Melanocyte of skin (primary cell): Measurements from ENCODE around the gene KCNK18. TPM values are rescaled to one million over a fixed set of nuclear protein-coding genes. Genes with fewer than 3 reads are reported as not detected.

ENCODE experiments used
- small RNA-seq, 2 donors: library from RNA; depleted of rRNA; stranded (forward); fragments of <200 nt; gene quantifications; one replicate each; pipeline ENCODE3, GENCODE V24; 2012
- total RNA-seq, 2 donors: library from RNA; depleted of rRNA; stranded (reverse); fragments of >200 nt; gene quantifications; 2 replicates each; pipeline ENCODE4 v1.2.3, GENCODE V29; 2012

The KCNK18 gene
- not detected for total RNA-seq

DNA sequence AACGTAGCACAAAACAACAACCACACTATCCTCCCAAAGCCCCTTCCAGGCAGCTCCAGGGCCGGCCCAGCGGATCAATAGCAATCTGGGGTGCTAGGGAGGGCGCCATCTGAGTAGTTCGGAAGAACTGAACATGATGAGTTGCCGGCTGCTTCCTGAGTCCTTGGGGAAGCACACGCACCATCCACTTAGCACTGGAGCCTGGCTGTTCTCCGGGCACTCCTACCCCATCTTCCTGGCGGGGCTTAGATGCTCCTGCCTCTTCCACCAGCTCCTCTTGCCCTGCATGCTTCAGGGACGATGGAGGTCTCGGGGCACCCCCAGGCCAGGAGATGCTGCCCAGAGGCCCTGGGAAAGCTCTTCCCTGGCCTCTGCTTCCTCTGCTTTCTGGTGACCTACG lies at the start of gene KCNK18:
TSS of gene KCNK18 (plus strand) at position 301 of the 400 bp plus-strand sequence. CDS start at position 301, 0 bp downstream.

DNA sequence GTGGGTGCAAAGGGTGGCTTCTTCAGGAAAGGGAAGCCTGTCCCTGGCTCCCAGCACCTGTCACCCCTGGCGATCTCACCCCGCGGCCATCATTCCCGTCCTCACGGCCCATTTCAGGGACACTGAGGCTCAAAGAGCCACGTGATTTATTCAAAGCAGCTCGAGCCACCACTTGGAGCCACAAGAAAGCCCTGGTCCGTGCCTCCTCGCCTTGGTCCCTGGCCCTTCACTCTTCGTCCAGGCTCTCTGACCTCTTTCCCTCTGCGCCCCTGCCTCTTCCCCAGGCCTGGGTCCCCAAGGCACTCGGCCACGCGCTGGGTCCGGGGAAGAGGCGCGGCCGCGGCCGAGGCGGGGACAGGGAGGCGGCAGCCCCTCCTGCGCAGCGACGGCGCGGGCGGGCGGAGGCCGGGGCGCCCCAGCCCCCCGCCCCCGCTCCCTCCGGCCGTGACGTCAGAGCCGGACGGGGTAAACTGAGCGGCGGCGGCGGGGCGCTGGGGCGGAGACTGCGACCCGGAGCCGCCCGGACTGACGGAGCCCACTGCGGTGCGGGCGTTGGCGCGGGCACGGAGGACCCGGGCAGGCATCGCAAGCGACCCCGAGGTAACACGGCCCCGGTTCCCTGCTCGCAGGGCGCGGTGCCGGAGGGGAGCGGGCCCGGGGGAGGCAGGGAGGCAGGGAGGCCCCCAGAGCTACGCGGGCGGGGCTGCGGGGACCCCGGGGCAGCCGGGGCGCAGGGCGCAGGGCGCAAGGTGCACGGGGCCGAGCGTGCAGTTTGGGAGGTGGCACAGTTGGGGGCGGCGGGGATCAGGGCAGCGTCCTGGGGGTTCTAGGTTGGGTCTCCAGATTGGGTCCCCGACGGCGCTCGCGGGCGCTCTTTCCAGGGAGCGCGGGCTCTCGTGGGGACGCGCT lies 43.6 kb downstream of the KCNK18 start, which contains the start of gene SLC18A2:
TSS of gene SLC18A2 (plus strand) at position 494 of the 909 bp plus-strand sequence. CDS start 580 bp downstream, outside the sequence.

Small RNA genes lying within 50 kb of the gene (small RNA-seq; reads per million reads assigned to genes)
- 0.12 to 0.21 reads per million in 2 donors for gene MIR3663

Other genes with a start within 250 kb of the KCNK18 start
- 100 to 1,000 TPM; 182 to 208 TPM for gene SHTN1, start 192.3 kb upstream of the KCNK18 start, total RNA-seq
- not detected for gene VAX1, start 59.2 kb upstream of the KCNK18 start, total RNA-seq
- not detected for gene SLC18A2, start 43.6 kb downstream of the KCNK18 start, total RNA-seq
- gene PDZD8, start 178.0 kb downstream of the KCNK18 start, total RNA-seq: 10 to 100 TPM; 19.3 to 20.0 TPM